ENCODE measurements around the gene ACP2.

Gene ACP2

GRCh38 chr11:47278058-47278457 lies 29.4 kb upstream of the ACP2 start:
- peaks cover 69% of the 10 kb centered on the region for H3K36me3 ChIP-seq (ENCODE audit: insufficient read depth, low read length)

GRCh38 chr11:47276923-47277322 lies 28.3 kb upstream of the ACP2 start:
- H3K9me3 ChIP-seq (replicated peaks; ENCODE audit: low read length) = no peaks in the 10 kb centered on the region
- no peak overlapping the region for H3K9ac ChIP-seq (ENCODE audit: low read depth, low read length)
- H3K4me2 ChIP-seq (ENCODE audit: low read length) = no peak overlapping the region
- H3K4me3 ChIP-seq (ENCODE audit: low read length) = no peak overlapping the region
- H3K36me3 ChIP-seq (ENCODE audit: insufficient read depth, low read length) = peaks cover 60% of the 10 kb centered on the region
- peaks cover 4% of the 10 kb centered on the region for H3K4me1 ChIP-seq (ENCODE audit: control insufficient read depth, insufficient read depth, low read length)
- H3K27me3 ChIP-seq (ENCODE audit: control insufficient read depth, insufficient read depth, low read length) = no peaks in the 10 kb centered on the region

More at GRCh38 chr11:47278058-47278457, 29.4 kb upstream of the ACP2 start:
- Histone ChIP-seq H3K4me2 (ENCODE audit: low read length) (no peak overlapping the region), H3K4me3 (ENCODE audit: low read length) (no peak overlapping the region), H3K27me3 (ENCODE audit: control insufficient read depth, insufficient read depth, low read length) (no peaks in the 10 kb centered on the region), H3K9ac (ENCODE audit: low read depth, low read length) (no peak overlapping the region), H3K9me3 (replicated peaks; ENCODE audit: low read length) (no peaks in the 10 kb centered on the region), H3K4me1 (ENCODE audit: control insufficient read depth, insufficient read depth, low read length) (no peaks in the 10 kb centered on the region)

- Histone ChIP-seq H3K4me1 (ENCODE audit: control insufficient read depth, insufficient read depth, low read length) (peaks cover 17% of the 10 kb centered on the region), H3K4me3 (ENCODE audit: low read length) (no peak overlapping the region), H3K9me3 (replicated peaks; ENCODE audit: low read length) (no peaks in the 10 kb centered on the region), H3K4me2 (ENCODE audit: low read length) (no peak overlapping the region), H3K9ac (ENCODE audit: low read depth, low read length) (no peak overlapping the region), H3K36me3 (ENCODE audit: insufficient read depth, low read length) (peaks cover 46% of the 10 kb centered on the region), H3K27me3 (ENCODE audit: control insufficient read depth, insufficient read depth, low read length) (no peaks in the 10 kb centered on the region)
These were observed 26.1 kb upstream of the ACP2 start for GRCh38 chr11:47274495-47275235.

GRCh38 chr11:47272706-47273105 lies 24.1 kb upstream of the ACP2 start:
- Histone ChIP-seq H3K9me3 (replicated peaks; ENCODE audit: low read length) (no peaks in the 10 kb centered on the region), H3K36me3 (ENCODE audit: insufficient read depth, low read length) (peaks cover 33% of the 10 kb centered on the region), H3K27me3 (ENCODE audit: control insufficient read depth, insufficient read depth, low read length) (no peaks in the 10 kb centered on the region), H3K4me3 (ENCODE audit: low read length) (no peak overlapping the region), H3K4me1 (ENCODE audit: control insufficient read depth, insufficient read depth, low read length) (peaks cover 30% of the 10 kb centered on the region), H3K9ac (ENCODE audit: low read depth, low read length) (no peak overlapping the region), H3K4me2 (ENCODE audit: low read length) (no peak overlapping the region)

GRCh38 chr11:47271961-47272661 lies 23.5 kb upstream of the ACP2 start:
- H3K36me3 ChIP-seq (ENCODE audit: insufficient read depth, low read length) = peaks cover 31% of the 10 kb centered on the region
- H3K4me2 ChIP-seq (ENCODE audit: low read length) = peak overlapping the region; percentile 90
- H3K4me3 ChIP-seq (ENCODE audit: low read length) = no peak overlapping the region
- H3K9ac ChIP-seq (ENCODE audit: low read depth, low read length) = no peak overlapping the region
- H3K9me3 ChIP-seq (replicated peaks; ENCODE audit: low read length) = no peaks in the 10 kb centered on the region
- no peaks in the 10 kb centered on the region for H3K27me3 ChIP-seq (ENCODE audit: control insufficient read depth, insufficient read depth, low read length)
- H3K4me1 ChIP-seq (ENCODE audit: control insufficient read depth, insufficient read depth, low read length) = peaks cover 30% of the 10 kb centered on the region

DNA sequence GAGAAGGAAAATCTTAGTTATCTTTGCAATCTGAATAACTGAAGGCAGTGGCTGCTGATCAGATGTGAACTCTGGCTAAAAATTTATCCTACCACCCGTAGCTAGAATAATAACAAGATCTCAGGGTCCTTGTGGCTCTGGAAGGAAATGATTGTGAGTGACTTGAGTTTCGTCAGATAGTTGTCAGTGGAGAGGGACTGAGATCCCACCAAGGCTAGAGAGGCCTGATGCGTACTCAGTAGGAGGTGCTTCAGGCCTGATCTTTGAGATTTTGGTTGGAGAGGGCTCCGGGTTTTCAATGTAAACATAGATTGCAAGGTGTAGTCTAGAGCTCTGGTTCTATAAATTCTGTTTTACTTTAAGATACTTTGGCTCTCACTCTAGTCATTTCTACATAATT lies 22.7 kb upstream of the ACP2 start:
- Histone ChIP-seq H3K36me3 (ENCODE audit: insufficient read depth, low read length) (peaks cover 23% of the 10 kb centered on the region), H3K4me3 (ENCODE audit: low read length) (peak overlapping the region; percentile 89), H3K9ac (ENCODE audit: low read depth, low read length) (no peak overlapping the region), H3K4me1 (ENCODE audit: control insufficient read depth, insufficient read depth, low read length) (peaks cover 30% of the 10 kb centered on the region), H3K27me3 (ENCODE audit: control insufficient read depth, insufficient read depth, low read length) (no peaks in the 10 kb centered on the region), H3K9me3 (replicated peaks; ENCODE audit: low read length) (no peaks in the 10 kb centered on the region), H3K4me2 (ENCODE audit: low read length) (peak overlapping the region; percentile 90)

- Histone ChIP-seq H3K9me3 (replicated peaks; ENCODE audit: low read length) (no peaks in the 10 kb centered on the region), H3K4me2 (ENCODE audit: low read length) (peak overlapping the region; percentile 92), H3K27me3 (ENCODE audit: control insufficient read depth, insufficient read depth, low read length) (no peaks in the 10 kb centered on the region), H3K36me3 (ENCODE audit: insufficient read depth, low read length) (peaks cover 16% of the 10 kb centered on the region), H3K9ac (ENCODE audit: low read depth, low read length) (peak overlapping the region; percentile 89), H3K4me3 (ENCODE audit: low read length) (peak overlapping the region; percentile 89), H3K4me1 (ENCODE audit: control insufficient read depth, insufficient read depth, low read length) (peaks cover 31% of the 10 kb centered on the region)
These were observed 22.0 kb upstream of the ACP2 start for GRCh38 chr11:47270331-47271271.

DNA sequence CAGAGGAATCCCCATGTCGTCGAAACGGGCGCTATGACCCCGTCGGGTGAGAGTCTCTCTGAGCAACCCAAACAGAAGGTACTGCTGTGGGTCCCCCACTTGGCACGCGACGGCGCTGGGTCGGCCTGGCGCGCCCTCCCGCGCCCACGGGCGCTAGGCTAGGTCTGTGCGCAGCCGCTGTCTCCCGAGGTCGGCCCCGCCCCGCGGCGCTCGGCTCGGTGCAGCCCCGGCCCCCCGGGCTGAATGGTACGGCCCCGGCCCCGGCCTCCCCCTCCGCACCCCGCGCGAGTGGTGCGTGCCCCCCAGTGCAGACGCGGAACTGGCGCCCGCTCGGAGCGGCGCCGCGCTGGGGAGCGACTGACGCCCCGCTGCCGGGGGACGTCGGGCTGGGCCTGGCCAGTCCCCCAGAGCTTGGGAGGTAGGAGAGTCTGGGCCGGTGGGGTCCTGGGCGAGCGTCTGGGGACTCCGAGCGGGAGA lies 21.3 kb upstream of the ACP2 start, which contains the start of gene MADD:
TSS of gene MADD (plus strand) at position 305 of the 477 bp plus-strand sequence.
- Histone ChIP-seq H3K36me3 (ENCODE audit: insufficient read depth, low read length) (peaks cover 10% of the 10 kb centered on the region), H3K4me1 (ENCODE audit: control insufficient read depth, insufficient read depth, low read length) (peaks cover 38% of the 10 kb centered on the region), H3K4me3 (ENCODE audit: low read length) (peak within 1 kb of the TSS; percentile 89), H3K4me2 (ENCODE audit: low read length) (peak within 1 kb of the TSS; percentile 92), H3K27me3 (ENCODE audit: control insufficient read depth, insufficient read depth, low read length) (no peaks in the 10 kb centered on the region), H3K9me3 (replicated peaks; ENCODE audit: low read length) (no peaks in the 10 kb centered on the region), H3K9ac (ENCODE audit: low read depth, low read length) (peak within 1 kb of the TSS; percentile 89)

- Histone ChIP-seq H3K4me2 (ENCODE audit: low read length) (peak overlapping the region; percentile 92), H3K36me3 (ENCODE audit: insufficient read depth, low read length) (peaks cover 3% of the 10 kb centered on the region), H3K4me1 (ENCODE audit: control insufficient read depth, insufficient read depth, low read length) (peaks cover 42% of the 10 kb centered on the region), H3K9me3 (replicated peaks; ENCODE audit: low read length) (no peaks in the 10 kb centered on the region), H3K9ac (ENCODE audit: low read depth, low read length) (peak overlapping the region; percentile 89), H3K4me3 (ENCODE audit: low read length) (peak overlapping the region; percentile 89), H3K27me3 (ENCODE audit: control insufficient read depth, insufficient read depth, low read length) (no peaks in the 10 kb centered on the region)
These were observed 20.6 kb upstream of the ACP2 start for GRCh38 chr11:47269002-47269828.

DNA sequence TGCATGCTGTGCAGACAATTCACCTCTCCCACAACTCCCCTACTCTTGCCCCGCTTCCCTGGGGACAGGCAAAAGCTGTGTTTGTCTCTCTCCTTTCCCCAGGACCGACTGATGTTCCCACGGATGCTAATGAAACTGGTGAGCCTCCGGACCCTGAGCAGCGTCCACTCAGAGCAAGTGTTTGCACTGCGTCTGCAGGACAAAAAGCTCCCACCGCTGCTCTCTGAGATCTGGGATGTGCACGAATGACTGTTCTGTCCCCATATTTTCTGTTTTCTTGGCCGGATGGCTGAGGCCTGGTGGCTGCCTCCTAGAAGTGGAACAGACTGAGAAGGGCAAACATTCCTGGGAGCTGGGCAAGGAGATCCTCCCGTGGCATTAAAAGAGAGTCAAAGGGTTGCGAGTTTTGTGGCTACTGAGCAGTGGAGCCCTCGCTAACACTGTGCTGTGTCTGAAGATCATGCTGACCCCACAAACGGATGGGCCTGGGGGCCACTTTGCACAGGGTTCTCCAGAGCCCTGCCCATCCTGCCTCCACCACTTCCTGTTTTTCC lies 19.9 kb upstream of the ACP2 start:
- no peaks in the 10 kb centered on the region for H3K27me3 ChIP-seq (ENCODE audit: control insufficient read depth, insufficient read depth, low read length)
- H3K9ac ChIP-seq (ENCODE audit: low read depth, low read length) = peak overlapping the region; percentile 89
- peaks cover 42% of the 10 kb centered on the region for H3K4me1 ChIP-seq (ENCODE audit: control insufficient read depth, insufficient read depth, low read length)
- no peak overlapping the region for H3K4me3 ChIP-seq (ENCODE audit: low read length)
- peak overlapping the region; percentile 92 for H3K4me2 ChIP-seq (ENCODE audit: low read length)
- H3K9me3 ChIP-seq (replicated peaks; ENCODE audit: low read length) = no peaks in the 10 kb centered on the region
- H3K36me3 ChIP-seq (ENCODE audit: insufficient read depth, low read length) = no peaks in the 10 kb centered on the region
